ENCODE results near the gene USP40. TPM values are rescaled to one million over a fixed set of nuclear protein-coding genes. Genes with fewer than 3 reads are reported as not detected.

USP40 gene, protein sequence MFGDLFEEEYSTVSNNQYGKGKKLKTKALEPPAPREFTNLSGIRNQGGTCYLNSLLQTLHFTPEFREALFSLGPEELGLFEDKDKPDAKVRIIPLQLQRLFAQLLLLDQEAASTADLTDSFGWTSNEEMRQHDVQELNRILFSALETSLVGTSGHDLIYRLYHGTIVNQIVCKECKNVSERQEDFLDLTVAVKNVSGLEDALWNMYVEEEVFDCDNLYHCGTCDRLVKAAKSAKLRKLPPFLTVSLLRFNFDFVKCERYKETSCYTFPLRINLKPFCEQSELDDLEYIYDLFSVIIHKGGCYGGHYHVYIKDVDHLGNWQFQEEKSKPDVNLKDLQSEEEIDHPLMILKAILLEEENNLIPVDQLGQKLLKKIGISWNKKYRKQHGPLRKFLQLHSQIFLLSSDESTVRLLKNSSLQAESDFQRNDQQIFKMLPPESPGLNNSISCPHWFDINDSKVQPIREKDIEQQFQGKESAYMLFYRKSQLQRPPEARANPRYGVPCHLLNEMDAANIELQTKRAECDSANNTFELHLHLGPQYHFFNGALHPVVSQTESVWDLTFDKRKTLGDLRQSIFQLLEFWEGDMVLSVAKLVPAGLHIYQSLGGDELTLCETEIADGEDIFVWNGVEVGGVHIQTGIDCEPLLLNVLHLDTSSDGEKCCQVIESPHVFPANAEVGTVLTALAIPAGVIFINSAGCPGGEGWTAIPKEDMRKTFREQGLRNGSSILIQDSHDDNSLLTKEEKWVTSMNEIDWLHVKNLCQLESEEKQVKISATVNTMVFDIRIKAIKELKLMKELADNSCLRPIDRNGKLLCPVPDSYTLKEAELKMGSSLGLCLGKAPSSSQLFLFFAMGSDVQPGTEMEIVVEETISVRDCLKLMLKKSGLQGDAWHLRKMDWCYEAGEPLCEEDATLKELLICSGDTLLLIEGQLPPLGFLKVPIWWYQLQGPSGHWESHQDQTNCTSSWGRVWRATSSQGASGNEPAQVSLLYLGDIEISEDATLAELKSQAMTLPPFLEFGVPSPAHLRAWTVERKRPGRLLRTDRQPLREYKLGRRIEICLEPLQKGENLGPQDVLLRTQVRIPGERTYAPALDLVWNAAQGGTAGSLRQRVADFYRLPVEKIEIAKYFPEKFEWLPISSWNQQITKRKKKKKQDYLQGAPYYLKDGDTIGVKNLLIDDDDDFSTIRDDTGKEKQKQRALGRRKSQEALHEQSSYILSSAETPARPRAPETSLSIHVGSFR
- total RNA-seq: 10 to 100 TPM; 22.3 to 57.3 (median 42.5) TPM
- polyA plus RNA-seq: 10 to 100 TPM; 11.4 to 21.9 (median 20.5) TPM
- long read RNA-seq, donor 1: 0 reads
- long read RNA-seq, donor 2: 0 reads

DNA sequence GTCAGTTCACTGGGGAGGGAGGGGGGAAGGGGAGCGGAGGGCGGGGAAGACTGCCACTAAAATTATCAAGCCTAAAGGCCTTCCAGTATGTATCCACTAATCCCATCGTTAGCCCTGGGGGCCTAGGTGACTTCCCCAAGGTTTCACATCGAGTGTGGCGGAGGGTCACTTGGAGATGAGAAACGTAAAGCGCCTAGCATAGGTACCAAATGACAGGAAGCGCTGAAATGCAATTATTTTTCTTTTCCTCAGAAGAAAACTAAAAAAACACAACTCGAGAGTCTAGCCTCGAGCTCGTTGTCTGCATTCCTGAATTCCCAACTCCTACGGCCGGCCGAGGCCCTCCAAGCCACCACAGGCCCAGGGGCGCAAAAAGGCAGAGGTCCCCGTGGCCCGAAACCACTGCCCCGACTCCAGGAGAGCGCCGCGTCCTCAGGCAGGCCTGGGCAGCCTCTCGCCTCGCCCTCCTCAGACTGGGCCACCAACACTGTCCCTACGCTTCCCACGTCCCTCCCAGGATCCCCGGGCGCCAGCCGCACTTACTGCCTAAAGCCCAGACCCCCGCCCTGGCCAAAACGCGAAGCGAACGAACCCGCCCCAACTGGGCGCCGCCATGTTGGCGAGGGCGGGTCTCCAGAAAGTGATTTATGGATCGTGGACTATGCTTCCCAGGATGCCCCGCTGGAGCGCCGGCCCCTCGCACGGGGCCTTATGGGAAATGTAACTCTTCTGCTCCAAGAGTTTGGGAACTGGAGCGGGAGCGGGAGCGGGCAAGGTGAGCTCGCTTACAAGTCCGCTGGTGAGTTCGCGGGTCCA is at the start of gene USP40:
Gene USP40 (minus strand): TSS at position 642 of the 816 bp plus-strand sequence. CDS start 1,228 bp downstream, outside the sequence.
- Histone ChIP-seq H3K27ac (peak within 1 kb of the TSS; percentile 90 to 97 (median 96)), H3K4me1 (peaks cover 0 to 25% (median 13%) of the 10 kb centered on the region in 6 donors), H3K36me3 (no peaks in the 10 kb centered on the region), H3K27me3 (replicated peaks in 1 of 7) (no peaks in the 10 kb centered on the region), H3K4me3 (peak within 1 kb of the TSS; percentile 60 to 96 (median 82)), H3K9me3 (no peaks in the 10 kb centered on the region)
- 0 to 2% (median 1%) methylated on average over 33 to 51 of the region's 51 CpGs for WGBS, 5 donors
- peak in 1 of 3 donors; percentile 67 for TF ChIP-seq POLR2A (IDR thresholded peaks at IDR 0.05)
- TF ChIP-seq, protein P1, sequence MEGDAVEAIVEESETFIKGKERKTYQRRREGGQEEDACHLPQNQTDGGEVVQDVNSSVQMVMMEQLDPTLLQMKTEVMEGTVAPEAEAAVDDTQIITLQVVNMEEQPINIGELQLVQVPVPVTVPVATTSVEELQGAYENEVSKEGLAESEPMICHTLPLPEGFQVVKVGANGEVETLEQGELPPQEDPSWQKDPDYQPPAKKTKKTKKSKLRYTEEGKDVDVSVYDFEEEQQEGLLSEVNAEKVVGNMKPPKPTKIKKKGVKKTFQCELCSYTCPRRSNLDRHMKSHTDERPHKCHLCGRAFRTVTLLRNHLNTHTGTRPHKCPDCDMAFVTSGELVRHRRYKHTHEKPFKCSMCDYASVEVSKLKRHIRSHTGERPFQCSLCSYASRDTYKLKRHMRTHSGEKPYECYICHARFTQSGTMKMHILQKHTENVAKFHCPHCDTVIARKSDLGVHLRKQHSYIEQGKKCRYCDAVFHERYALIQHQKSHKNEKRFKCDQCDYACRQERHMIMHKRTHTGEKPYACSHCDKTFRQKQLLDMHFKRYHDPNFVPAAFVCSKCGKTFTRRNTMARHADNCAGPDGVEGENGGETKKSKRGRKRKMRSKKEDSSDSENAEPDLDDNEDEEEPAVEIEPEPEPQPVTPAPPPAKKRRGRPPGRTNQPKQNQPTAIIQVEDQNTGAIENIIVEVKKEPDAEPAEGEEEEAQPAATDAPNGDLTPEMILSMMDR (IDR thresholded peaks at IDR 0.05 in 8 of 11, conservative IDR thresholded peaks at IDR 0.05 in 3 of 11): no peak
- peak; percentile 87 to 91 (median 88) for TF ChIP-seq POLR2AphosphoS5 (IDR thresholded peaks at IDR 0.05)
- intact Hi-C loops (cut with DNase I; ENCODE audit: low total_unique reads): no loop called here
- DNase-seq: peak; percentile 91

DNA sequence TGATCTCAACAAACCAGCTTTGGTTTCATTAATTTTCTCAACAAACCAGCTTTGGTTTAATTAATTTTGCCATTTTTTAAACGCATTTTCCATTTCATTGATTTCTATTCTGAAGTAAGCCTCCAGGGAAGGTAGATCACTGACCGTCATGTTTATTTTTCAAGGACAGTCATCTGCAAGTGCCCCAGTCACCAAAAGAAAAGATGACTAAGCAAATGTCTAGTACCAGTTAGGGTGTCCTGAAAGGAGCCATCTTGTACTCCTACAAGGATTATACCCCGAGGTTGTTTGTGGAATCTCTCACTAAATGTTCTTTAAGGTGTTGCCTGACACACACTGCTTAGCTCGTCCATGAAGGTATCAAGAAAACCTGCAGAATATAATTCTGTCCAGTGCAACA is 44.7 kb upstream of the USP40 start:
- H3K27me3 ChIP-seq (replicated peaks in 1 of 7): no peaks in the 10 kb centered on the region
- H3K9me3 ChIP-seq: peaks cover 0 to 37% (median 28%) of the 10 kb centered on the region in 8 donors
- intact Hi-C loops (cut with DNase I; ENCODE audit: low total_unique reads): no loop called here
- 78 to 84% (median 82%) methylated on average over 4 of the region's 4 CpGs for WGBS, 5 donors
- H3K4me1 ChIP-seq: no peaks in the 10 kb centered on the region
- DNase-seq: no peak
- H3K36me3 ChIP-seq: no peaks in the 10 kb centered on the region
- no peak overlapping the region for H3K4me3 ChIP-seq
- no peak overlapping the region for H3K27ac ChIP-seq
- TF ChIP-seq POLR2A (IDR thresholded peaks at IDR 0.05) (no peak), POLR2AphosphoS5 (IDR thresholded peaks at IDR 0.05) (no peak)
- TF ChIP-seq, protein P1 (IDR thresholded peaks at IDR 0.05 in 8 of 11, conservative IDR thresholded peaks at IDR 0.05 in 3 of 11): no peak

DNA sequence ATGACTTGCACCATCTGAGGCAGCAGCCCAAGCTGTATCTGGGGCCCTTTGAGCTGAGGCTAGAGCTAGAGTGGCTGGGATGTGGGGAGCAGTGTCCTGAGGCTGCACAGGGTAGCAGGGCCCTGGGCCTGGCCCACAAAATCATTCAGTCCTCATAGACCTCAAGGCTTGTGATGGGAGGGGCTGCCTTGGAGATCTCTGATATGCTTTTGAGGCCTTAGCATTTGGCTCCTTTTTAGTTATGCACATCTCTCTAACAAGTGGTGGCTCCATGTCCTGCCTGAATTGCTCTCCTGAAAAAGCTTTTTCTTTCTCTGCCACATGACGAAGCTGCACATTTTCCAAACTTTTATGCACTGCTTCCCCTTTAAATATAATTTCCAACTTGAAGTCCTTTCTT is 39.1 kb upstream of the USP40 start:
- intact Hi-C loops (cut with DNase I; ENCODE audit: low total_unique reads): no loop called here
- peaks cover 0 to 16% (median 9%) of the 10 kb centered on the region in 8 donors for H3K9me3 ChIP-seq
- H3K27ac ChIP-seq: no peak overlapping the region
- H3K4me3 ChIP-seq: no peak overlapping the region
- H3K36me3 ChIP-seq: no peaks in the 10 kb centered on the region
- WGBS, 5 donors: 87 to 95% (median 92%) methylated on average over 1 of the region's 1 CpG
- TF ChIP-seq POLR2AphosphoS5 (IDR thresholded peaks at IDR 0.05) (no peak), POLR2A (IDR thresholded peaks at IDR 0.05) (no peak)
- TF ChIP-seq, protein P1 (IDR thresholded peaks at IDR 0.05 in 8 of 11, conservative IDR thresholded peaks at IDR 0.05 in 3 of 11): no peak
- H3K27me3 ChIP-seq (replicated peaks in 1 of 7): peaks cover 0 to 4% (median 0%) of the 10 kb centered on the region in 7 donors
- no peaks in the 10 kb centered on the region for H3K4me1 ChIP-seq
- no peak for DNase-seq

Measured in spleen (tissue), 13 donors.